SJSA1 (cell line): ENCODE measurements around the gene MANSC1. TPM values are rescaled to one million over a fixed set of nuclear protein-coding genes. Genes with fewer than 3 reads are reported as not detected.

ENCODE experiments used
- DNase-seq, 2 experiments: peaks; one replicate each; pipeline ENCODE4 v3.0.0-alpha.2; 2015 to 2020; ENCODE audit warnings: low spot score in 2 of 2, low read depth in 1 of 2
- H3K27ac ChIP-seq: fragments of 250-450 bp; sonication (Bioruptor Pico); 2 replicates; pipeline ENCODE4 v1.5.1; 2020; ENCODE audit warnings: mild to moderate bottlenecking, moderate library complexity
- H3K27me3 ChIP-seq: fragments of 250-450 bp; sonication (Bioruptor Pico); replicated peaks from 2 replicates; pipeline ENCODE4 v1.5.1; 2020; ENCODE audit warnings: mild to moderate bottlenecking, moderate library complexity
- H3K36me3 ChIP-seq: fragments of 250-450 bp; sonication (Bioruptor Pico); 2 replicates; pipeline ENCODE4 v1.5.1; 2020; ENCODE audit warnings: mild to moderate bottlenecking
- H3K4me1 ChIP-seq: fragments of 250-450 bp; sonication (Bioruptor Pico); replicated peaks from 2 replicates; pipeline ENCODE4 v1.6.1; 2021; ENCODE audit warnings: mild to moderate bottlenecking
- H3K4me3 ChIP-seq: fragments of 250-450 bp; sonication (Bioruptor Pico); 2 replicates; pipeline ENCODE4 v1.5.1; 2020; ENCODE audit warnings: mild to moderate bottlenecking
- H3K9me3 ChIP-seq: fragments of 250-450 bp; sonication (Bioruptor Pico); replicated peaks from 2 replicates; pipeline ENCODE4 v1.5.1; 2020; ENCODE audit warnings: mild to moderate bottlenecking
- total RNA-seq: library from RNA; depleted of rRNA; stranded (reverse); fragments of >200 nt; shearing (Covaris generic); gene quantifications from 2 replicates; pipeline ENCODE4 v1.2.3, GENCODE V29; 2014; rRNA removed

MANSC1 gene
- total RNA-seq, 1 experiment from 2014 or later, result 1.5 TPM

- Histone ChIP-seq H3K4me1 (peaks cover 20% of the 10 kb centered on the region), H3K36me3 (no peaks in the 10 kb centered on the region), H3K27me3 (no peaks in the 10 kb centered on the region), H3K4me3 (no peak overlapping the region), H3K9me3 (0 out of 2 replicates have a peak, but pooled peaks cover 2% of the 10 kb centered on the region), H3K27ac (peak overlapping the region; percentile 43)
- DNase-seq, result peak in 1 of 2 experiments; percentile 79
Measured at GRCh38 chr12:12282761-12283425, 67.1 kb downstream of the MANSC1 start.

GRCh38 chr12:12282202-12282601 lies 67.8 kb downstream of the MANSC1 start:
- no peak for DNase-seq
- no peaks in the 10 kb centered on the region for H3K27me3 ChIP-seq
- H3K9me3 ChIP-seq, result 0 out of 2 replicates have a peak, but pooled peaks cover 2% of the 10 kb centered on the region
- no peaks in the 10 kb centered on the region for H3K36me3 ChIP-seq
- peaks cover 24% of the 10 kb centered on the region for H3K4me1 ChIP-seq
- no peak overlapping the region for H3K27ac ChIP-seq
- no peak overlapping the region for H3K4me3 ChIP-seq

- Histone ChIP-seq H3K4me1 (peaks cover 30% of the 10 kb centered on the region), H3K27ac (no peak overlapping the region), H3K4me3 (no peak overlapping the region), H3K27me3 (no peaks in the 10 kb centered on the region), H3K36me3 (no peaks in the 10 kb centered on the region), H3K9me3 (peaks cover 7% of the 10 kb centered on the region)
- no peak for DNase-seq
Measured at GRCh38 chr12:12281134-12281533, 68.9 kb downstream of the MANSC1 start.

DNA sequence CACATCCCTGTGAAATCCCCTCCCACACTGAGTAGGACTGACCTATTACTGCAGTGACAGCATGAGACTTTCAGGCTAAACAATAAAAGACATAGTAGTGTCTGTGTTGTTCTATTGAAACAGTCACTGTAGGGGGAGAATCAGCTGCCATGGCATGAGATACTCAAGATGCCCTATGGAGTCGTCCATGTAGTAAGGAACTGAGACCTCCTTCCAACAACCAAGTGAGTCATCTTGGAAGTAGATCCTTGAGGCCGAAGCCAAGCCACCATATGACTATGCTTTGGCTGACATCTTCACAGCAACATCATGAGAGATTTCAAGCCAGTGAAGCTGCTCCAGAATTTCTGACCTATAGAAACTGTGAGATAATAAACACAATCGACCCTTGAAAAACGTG lies 71.1 kb downstream of the MANSC1 start:
- Histone ChIP-seq H3K27ac (no peak overlapping the region), H3K9me3 (peaks cover 7% of the 10 kb centered on the region), H3K4me1 (peaks cover 31% of the 10 kb centered on the region), H3K27me3 (no peaks in the 10 kb centered on the region), H3K4me3 (no peak overlapping the region), H3K36me3 (no peaks in the 10 kb centered on the region)
- no peak for DNase-seq

Other genes starting within 250 kb of the MANSC1 start
- gene LRP6, start 83.2 kb downstream of the MANSC1 start, total RNA-seq, result 25.2 and 31.3 TPM in 2 replicates
- 6.1 and 15.2 TPM in 2 replicates for gene BORCS5, start 6.8 kb upstream of the MANSC1 start, total RNA-seq
- 10.5 and 12.3 TPM in 2 replicates for gene DUSP16, start 212.6 kb upstream of the MANSC1 start, total RNA-seq